K562 (cell line): Measurements from ENCODE around the gene CTDNEP1. TPM values are rescaled to one million over a fixed set of nuclear protein-coding genes. Genes with fewer than 3 reads are reported as not detected.
A peak's percentile ranks its signal among the peaks of the same experiment; 100 is the strongest.

Source experiments
- BHLHE40 ChIP-seq: IDR thresholded peaks from 2 replicates; pipeline ENCODE4 v1.6.1; 2011; ENCODE audit warnings: low read length, improper control_type of control experiment
- CCNT2 ChIP-seq: IDR thresholded peaks from 2 replicates; pipeline ENCODE4 v1.6.1; 2011; ENCODE audit warnings: borderline replicate concordance, low read depth, mild to moderate bottlenecking, moderate library complexity, mixed read lengths, low read length; ENCODE audit not compliant: insufficient read length; ENCODE audit errors: extremely low read depth
- E2F8 ChIP-seq: fragments of 450-650 bp; IDR thresholded peaks from 2 replicates; pipeline ENCODE4 v1.7.1; 2018; ENCODE audit warnings: mild to moderate bottlenecking, low read depth; ENCODE audit not compliant: partially characterized antibody
- MYC ChIP-seq, 2 experiments: fragments of 250-450 bp in 1 of 2; sonication (Bioruptor Pico) in 1 of 2; IDR thresholded peaks; 2 replicates each; pipeline versions ENCODE4 v1.5.1 to v1.6.1; 2012 to 2021; ENCODE audit warnings: low read depth in 2 of 2, borderline replicate concordance in 1 of 2, improper control_type of control experiment in 1 of 2, low read length in 1 of 2, mild to moderate bottlenecking in 1 of 2, moderate library complexity in 1 of 2
- PHF8 ChIP-seq: fragments of 200-600 bp; sonication (generic); IDR thresholded peaks from 2 replicates; pipeline ENCODE4 v1.6.1; 2012; ENCODE audit warnings: mixed run types, mild to moderate bottlenecking, inconsistent platforms, low read length, moderate library complexity, borderline replicate concordance
- POLR2G ChIP-seq: fragments of 200-400 bp; formaldehyde crosslinking; IDR thresholded peaks from 2 replicates; pipeline ENCODE4 v1.6.1; 2017; ENCODE audit warnings: low read depth, mild to moderate bottlenecking, antibody characterized with exemption, low read length, moderate library complexity
- PRDM10 ChIP-seq: fragments of 450-650 bp; IDR thresholded peaks from 2 replicates; pipeline ENCODE4 v1.6.1; 2018; ENCODE audit not compliant: partially characterized antibody
- SP1 ChIP-seq: sonication (generic); formaldehyde crosslinking; IDR thresholded peaks from 2 replicates; pipeline ENCODE4 v1.8.1; 2022; ENCODE audit warnings: mild to moderate bottlenecking, missing genetic modification reagents
- STAT5B ChIP-seq: fragments of 250-450 bp; sonication (Bioruptor Pico); IDR thresholded peaks from 2 replicates; pipeline ENCODE4 v1.8.0; 2021; ENCODE audit warnings: mild to moderate bottlenecking, inconsistent platforms
- TCF7 ChIP-seq: sonication (generic); IDR thresholded peaks from 2 replicates; pipeline ENCODE4 v1.6.1; 2016; ENCODE audit warnings: antibody characterized with exemption, borderline replicate concordance
- VEZF1 ChIP-seq: fragments of 200-800 bp; sonication (Bioruptor generic); IDR thresholded peaks from 2 replicates; pipeline ENCODE4 v1.6.1; 2017; ENCODE audit warnings: missing genetic modification characterization, missing compliant biosample characterization
- ZBTB33 ChIP-seq: sonication (generic); formaldehyde crosslinking; IDR thresholded peaks from 2 replicates; pipeline ENCODE4 v1.8.1; 2023; ENCODE audit warnings: mild to moderate bottlenecking, missing genetic modification reagents
- ZNF274 ChIP-seq: IDR thresholded peaks from 2 replicates; pipeline ENCODE4 v1.6.1; 2011; ENCODE audit warnings: low read depth, mild to moderate bottlenecking, low read length, moderate library complexity, borderline replicate concordance
- ZNF431 ChIP-seq: sonication (generic); formaldehyde crosslinking; IDR thresholded peaks from 2 replicates; pipeline ENCODE4 v1.8.0; 2022; ENCODE audit warnings: mild to moderate bottlenecking, missing genetic modification reagents
- ZNF507 ChIP-seq: conservative IDR thresholded peaks from 2 replicates; pipeline ENCODE4 v1.6.1; 2017; ENCODE audit warnings: missing genetic modification characterization, missing compliant biosample characterization
- polyA plus RNA-seq, 8 experiments: library from polyadenylated mRNA; depleted of rRNA in 4 of 8; stranded (reverse) in 5 of 8; unstranded in 3 of 8; fragments of >200 nt; fragmentation: Nextera tagmentation in 2 of 8; fragmentation: Illumina TruSeq in 1 of 8; extraction: Ambion mirVana in 2 of 8; extraction: Trizol in 1 of 8; gene quantifications; 2 replicates each; pipeline versions ENCODE4 v1.2.1 to v1.2.3, GENCODE V29; 2011 to 2014; ENCODE audit warnings: inconsistent platforms in 1 of 8, missing spikeins in 1 of 8
- total RNA-seq, 7 experiments: library from RNA; depleted of rRNA in 6 of 7; stranded (reverse); fragments of >200 nt in 6 of 7; fragmentation: Illumina TruSeq in 2 of 7; extraction: Trizol in 2 of 7; gene quantifications; 2 replicates each; pipeline versions ENCODE4 v1.2.1 to v1.2.3, GENCODE V29; 2011 to 2021; ENCODE audit warnings: low replicate concordance in 1 of 7

The CTDNEP1 gene
- total and polyA plus RNA-seq, 9 of the 15 experiments (the other 6 are each of a cell fraction or from before 2014, with no cell fraction given): 10.7 to 150 (median 28.5) TPM

- TF ChIP-seq VEZF1 (CRISPR knock-in tag): peak; percentile 56
- TF ChIP-seq ZNF431 (CRISPR knock-in tag): no peak
- 0 out of 2 replicates have a peak, but pooled peaks have one; percentile 65 for TF ChIP-seq TCF7
- no peak for TF ChIP-seq ZNF274
- TF ChIP-seq E2F8: peak; percentile 73
- TF ChIP-seq SP1 (CRISPR knock-in tag): peak; percentile 58; the same call in 1 of the 2 replicates
- TF ChIP-seq CCNT2: peak; percentile 30
- no peak for TF ChIP-seq STAT5B
- TF ChIP-seq ZNF507 (tag): no peak
- TF ChIP-seq POLR2G: peak; percentile 59
- peak; percentile 92 for TF ChIP-seq MYC (IDR thresholded peaks at IDR 0.05; ENCODE audit: low read depth, low read length)
- TF ChIP-seq MYC (CRISPR knock-in tag; IDR thresholded peaks at IDR 0.05; ENCODE audit: borderline replicate concordance, low read depth): peak; percentile 46; the same call in 1 of the 2 replicates
- TF ChIP-seq ZBTB33: 0 out of 2 replicates have a peak, but pooled peaks have one; percentile 0
- TF ChIP-seq BHLHE40: peak; percentile 53
- no peak for TF ChIP-seq PRDM10
- TF ChIP-seq PHF8: peak; percentile 39; the same call in 1 of the 2 replicates
Measured at GRCh38 chr17:7281074-7281952, 29.8 kb upstream of the CTDNEP1 start, which contains the start of gene SLC2A4 (continued).
